ENCODE measurements around the gene FBRSL1. TPM values are rescaled to one million over a fixed set of nuclear protein-coding genes. Genes with fewer than 3 reads are reported as not detected.
A peak's percentile ranks its signal among the peaks of the same experiment; 100 is the strongest.
"Not testable (repeated sequence)": the region's sequence is repeated elsewhere in the genome, so short reads cannot be mapped to it uniquely, and the experiment has no call there.

FBRSL1 gene
- total RNA-seq, result 75.8 and 80.2 TPM in 2 replicates

GRCh38 chr12:132489602-132490266, at the start of gene FBRSL1:
FBRSL1 (plus strand) TSS chr12:132490151.
- Mint-ChIP-seq H3K27ac (peak within 1 kb of the TSS; percentile 90), H3K9me3 (no peaks in the 10 kb centered on the region), H3K4me1 (ENCODE audit: low read depth) (peaks cover 45% of the 10 kb centered on the region), H3K4me3 (peak within 1 kb of the TSS; percentile 87), H3K27me3 (ENCODE audit: insufficient read depth) (peaks cover 1% of the 10 kb centered on the region), H3K36me3 (ENCODE audit: low read depth) (peaks cover 4% of the 10 kb centered on the region)
- peak; percentile 86 for DNase-seq (ENCODE audit: low spot score)
- intact Hi-C loops (cut with micrococcal nuclease), result loop anchor here (1.0 to 5.0 kb wide), 8 partner anchors 44 to 405 kb away; partner anchors contain the start of genes ANKLE2, CHFR, DDX51 and NOC4L

GRCh38 chr12:132440420-132440819, 49.5 kb upstream of the FBRSL1 start:
- H3K9me3 Mint-ChIP-seq; H3K36me3 Mint-ChIP-seq (ENCODE audit: low read depth); intact Hi-C loops (cut with micrococcal nuclease); DNase-seq (ENCODE audit: low spot score); H3K4me3 Mint-ChIP-seq; H3K27me3 Mint-ChIP-seq (ENCODE audit: insufficient read depth); H3K27ac Mint-ChIP-seq: not testable (repeated sequence)
- H3K4me1 Mint-ChIP-seq (ENCODE audit: low read depth), result peaks cover 33% of the 10 kb centered on the region

GRCh38 chr12:132441871-132442863, 47.8 kb upstream of the FBRSL1 start:
- no peak for DNase-seq (ENCODE audit: low spot score)
- H3K9me3 Mint-ChIP-seq, result no peaks in the 10 kb centered on the region
- intact Hi-C loops (cut with micrococcal nuclease), result no loop called here
- no peak overlapping the region for H3K27ac Mint-ChIP-seq
- peaks cover 38% of the 10 kb centered on the region for H3K4me1 Mint-ChIP-seq (ENCODE audit: low read depth)
- no peak overlapping the region for H3K4me3 Mint-ChIP-seq
- H3K36me3 Mint-ChIP-seq (ENCODE audit: low read depth), result peaks cover 6% of the 10 kb centered on the region
- peaks cover 3% of the 10 kb centered on the region for H3K27me3 Mint-ChIP-seq (ENCODE audit: insufficient read depth)

GRCh38 chr12:132443091-132443490, 46.9 kb upstream of the FBRSL1 start:
- intact Hi-C loops (cut with micrococcal nuclease), result no loop called here
- Mint-ChIP-seq H3K27ac (peak overlapping the region; percentile 75), H3K9me3 (no peaks in the 10 kb centered on the region), H3K27me3 (ENCODE audit: insufficient read depth) (peaks cover 3% of the 10 kb centered on the region), H3K4me1 (ENCODE audit: low read depth) (peaks cover 34% of the 10 kb centered on the region), H3K36me3 (ENCODE audit: low read depth) (peaks cover 6% of the 10 kb centered on the region), H3K4me3 (peak overlapping the region; percentile 15)
- DNase-seq (ENCODE audit: low spot score), result no peak

- Mint-ChIP-seq H3K9me3 (no peaks in the 10 kb centered on the region), H3K27ac (peak overlapping the region; percentile 97), H3K27me3 (ENCODE audit: insufficient read depth) (peaks cover 3% of the 10 kb centered on the region), H3K36me3 (ENCODE audit: low read depth) (peaks cover 6% of the 10 kb centered on the region), H3K4me1 (ENCODE audit: low read depth) (peaks cover 31% of the 10 kb centered on the region), H3K4me3 (peak overlapping the region; percentile 93)
- DNase-seq (ENCODE audit: low spot score), result no peak
- intact Hi-C loops (cut with micrococcal nuclease), result loop anchor here (2.0 kb wide), 2 partner anchors 13 to 25 kb away; no protein-coding TSS in a partner anchor
Observed at GRCh38 chr12:132444283-132444682, 45.7 kb upstream of the FBRSL1 start.

- intact Hi-C loops (cut with micrococcal nuclease), result loop anchor here (1.0 to 2.0 kb wide), 5 partner anchors 14 to 256 kb away; partner anchors contain the start of genes POLE and PXMP2
- Mint-ChIP-seq H3K4me1 (ENCODE audit: low read depth) (peaks cover 37% of the 10 kb centered on the region), H3K27ac (peak overlapping the region; percentile 97), H3K36me3 (ENCODE audit: low read depth) (peaks cover 6% of the 10 kb centered on the region), H3K4me3 (peak overlapping the region; percentile 93), H3K27me3 (ENCODE audit: insufficient read depth) (peaks cover 3% of the 10 kb centered on the region), H3K9me3 (no peaks in the 10 kb centered on the region)
- DNase-seq (ENCODE audit: low spot score), result peak; percentile 79
Observed at GRCh38 chr12:132444957-132445883, 44.7 kb upstream of the FBRSL1 start.

GRCh38 chr12:132445884-132446632, 43.9 kb upstream of the FBRSL1 start:
- peaks cover 6% of the 10 kb centered on the region for H3K36me3 Mint-ChIP-seq (ENCODE audit: low read depth)
- H3K4me3 Mint-ChIP-seq, result peak overlapping the region; percentile 93
- DNase-seq (ENCODE audit: low spot score), result peak; percentile 62
- peak overlapping the region; percentile 97 for H3K27ac Mint-ChIP-seq
- H3K27me3 Mint-ChIP-seq (ENCODE audit: insufficient read depth), result peaks cover 3% of the 10 kb centered on the region
- peaks cover 37% of the 10 kb centered on the region for H3K4me1 Mint-ChIP-seq (ENCODE audit: low read depth)
- H3K9me3 Mint-ChIP-seq, result no peaks in the 10 kb centered on the region
- intact Hi-C loops (cut with micrococcal nuclease), result loop anchor here (1.0 to 2.0 kb wide), 5 partner anchors 15 to 257 kb away; partner anchors contain the start of genes POLE and PXMP2

GRCh38 chr12:132446633-132447326, 43.2 kb upstream of the FBRSL1 start:
- peaks cover 3% of the 10 kb centered on the region for H3K27me3 Mint-ChIP-seq (ENCODE audit: insufficient read depth)
- no peak for DNase-seq (ENCODE audit: low spot score)
- H3K4me3 Mint-ChIP-seq, result no peak overlapping the region
- intact Hi-C loops (cut with micrococcal nuclease), result no loop called here
- no peaks in the 10 kb centered on the region for H3K9me3 Mint-ChIP-seq
- H3K36me3 Mint-ChIP-seq (ENCODE audit: low read depth), result peaks cover 6% of the 10 kb centered on the region
- H3K4me1 Mint-ChIP-seq (ENCODE audit: low read depth), result peaks cover 37% of the 10 kb centered on the region
- H3K27ac Mint-ChIP-seq, result peak overlapping the region; percentile 97

GRCh38 chr12:132447327-132447720, 42.6 kb upstream of the FBRSL1 start:
- Mint-ChIP-seq H3K27ac (no peak overlapping the region), H3K4me3 (peak overlapping the region; percentile 39), H3K27me3 (ENCODE audit: insufficient read depth) (peaks cover 3% of the 10 kb centered on the region), H3K4me1 (ENCODE audit: low read depth) (peaks cover 37% of the 10 kb centered on the region), H3K9me3 (no peaks in the 10 kb centered on the region), H3K36me3 (ENCODE audit: low read depth) (peaks cover 6% of the 10 kb centered on the region)
- no peak for DNase-seq (ENCODE audit: low spot score)
- intact Hi-C loops (cut with micrococcal nuclease), result no loop called here

GRCh38 chr12:132447731-132448462, 42.1 kb upstream of the FBRSL1 start:
- no peak for DNase-seq (ENCODE audit: low spot score)
- H3K27ac Mint-ChIP-seq, result no peak overlapping the region
- intact Hi-C loops (cut with micrococcal nuclease), result no loop called here
- H3K4me1 Mint-ChIP-seq (ENCODE audit: low read depth), result peaks cover 37% of the 10 kb centered on the region
- peaks cover 3% of the 10 kb centered on the region for H3K27me3 Mint-ChIP-seq (ENCODE audit: insufficient read depth)
- no peaks in the 10 kb centered on the region for H3K9me3 Mint-ChIP-seq
- H3K4me3 Mint-ChIP-seq, result peak overlapping the region; percentile 39
- H3K36me3 Mint-ChIP-seq (ENCODE audit: low read depth), result peaks cover 6% of the 10 kb centered on the region

GRCh38 chr12:132448463-132448820, 41.5 kb upstream of the FBRSL1 start:
- Mint-ChIP-seq H3K9me3 (no peaks in the 10 kb centered on the region), H3K36me3 (ENCODE audit: low read depth) (peaks cover 3% of the 10 kb centered on the region), H3K4me1 (ENCODE audit: low read depth) (peaks cover 33% of the 10 kb centered on the region), H3K27me3 (ENCODE audit: insufficient read depth) (peaks cover 3% of the 10 kb centered on the region), H3K27ac (no peak overlapping the region), H3K4me3 (no peak overlapping the region)
- intact Hi-C loops (cut with micrococcal nuclease), result no loop called here
- no peak for DNase-seq (ENCODE audit: low spot score)
